Measurements from ENCODE around the gene RAB34. TPM values are rescaled to one million over a fixed set of nuclear protein-coding genes. Genes with fewer than 3 reads are reported as not detected.

Gene RAB34
- total RNA-seq, 1 donor: 27.0 TPM

Other genes starting within 250 kb of the RAB34 start
- gene SLC13A2, start 244.2 kb downstream of the RAB34 start, total RNA-seq: not detected
- gene FOXN1, start 211.5 kb downstream of the RAB34 start, total RNA-seq: not detected
- gene UNC119, start 165.2 kb downstream of the RAB34 start, total RNA-seq: 52.3 TPM
- gene PIGS, start 146.3 kb downstream of the RAB34 start, total RNA-seq: 43.2 TPM
- gene ALDOC, start 141.0 kb downstream of the RAB34 start, total RNA-seq: 17.8 TPM
- gene SPAG5, start 118.8 kb downstream of the RAB34 start, total RNA-seq: 9.6 TPM
- 4.9 TPM for gene RSKR, start 103.7 kb downstream of the RAB34 start, total RNA-seq
- 85.2 TPM for gene BLTP2, start 72.7 kb downstream of the RAB34 start, total RNA-seq
- gene SDF2, start 56.0 kb downstream of the RAB34 start, total RNA-seq: 31.3 TPM
- gene SUPT6H, start 55.7 kb downstream of the RAB34 start, total RNA-seq: 80.9 TPM
- 0.94 TPM for gene PROCA1, start 6.0 kb downstream of the RAB34 start, total RNA-seq
- gene RPL23A, start 2.1 kb upstream of the RAB34 start, total RNA-seq: 1,375 TPM
- gene TLCD1, start 8.4 kb upstream of the RAB34 start, total RNA-seq: not detected
- gene NEK8, start 10.9 kb upstream of the RAB34 start, total RNA-seq: 1.4 TPM
- 51.2 TPM for gene TRAF4, start 26.1 kb upstream of the RAB34 start, total RNA-seq
- 15.1 TPM for gene FAM222B, start 124.9 kb upstream of the RAB34 start, total RNA-seq
- gene ERAL1, start 137.1 kb upstream of the RAB34 start, total RNA-seq: 11.1 TPM
- 52.7 TPM for gene FLOT2, start 179.9 kb upstream of the RAB34 start, total RNA-seq
- 12.0 TPM for gene DHRS13, start 185.2 kb upstream of the RAB34 start, total RNA-seq
- gene PHF12, start 233.7 kb upstream of the RAB34 start, total RNA-seq: 102 TPM

Data from mononuclear cell (primary cell).